Trophoblast cell (in vitro differentiated cells and primary cell): ENCODE measurements around the gene LAMP1.

Source experiments
- DNase-seq, 2 donors: peaks; one replicate each; pipeline ENCODE4 v3.0.0-alpha.2; 2016
- H2AFZ ChIP-seq: 2 replicates; pipeline ENCODE4 v1.6.1; 2013; ENCODE audit warnings: low read length, moderate library complexity, mild to moderate bottlenecking; ENCODE audit not compliant: insufficient read depth, poor library complexity
- H2AK5ac ChIP-seq: 2 replicates; pipeline ENCODE4 v1.6.1; 2013; ENCODE audit warnings: mild to moderate bottlenecking, low read length
- H2BK120ac ChIP-seq: 2 replicates; pipeline ENCODE4 v1.6.1; 2013; ENCODE audit warnings: low read length, mild to moderate bottlenecking, moderate library complexity; ENCODE audit not compliant: insufficient read depth, poor library complexity
- H2BK12ac ChIP-seq: 2 replicates; pipeline ENCODE4 v1.6.1; 2013; ENCODE audit warnings: mild to moderate bottlenecking, low read length, moderate library complexity
- H2BK5ac ChIP-seq: 2 replicates; pipeline ENCODE4 v1.6.1; 2013; ENCODE audit warnings: low read length, low read depth, moderate library complexity, mild to moderate bottlenecking; ENCODE audit not compliant: poor library complexity
- H3K14ac ChIP-seq: 2 replicates; pipeline ENCODE4 v1.6.1; 2013; ENCODE audit warnings: mild to moderate bottlenecking, low read length
- H3K18ac ChIP-seq: 2 replicates; pipeline ENCODE4 v1.6.1; 2013; ENCODE audit warnings: mild to moderate bottlenecking, low read length
- H3K23ac ChIP-seq: 2 replicates; pipeline ENCODE4 v1.6.1; 2013; ENCODE audit warnings: low read length
- H3K27ac ChIP-seq: 2 replicates; pipeline ENCODE4 v1.5.1; 2013; ENCODE audit warnings: low read depth, mild to moderate bottlenecking, inconsistent platforms, low read length, moderate library complexity
- H3K27me3 ChIP-seq: 2 replicates; pipeline ENCODE4 v1.6.1; 2013; ENCODE audit warnings: inconsistent platforms, mild to moderate bottlenecking, low read length, moderate library complexity; ENCODE audit not compliant: insufficient read depth
- H3K36me3 ChIP-seq, 2 experiments: 1 replicate in 1 of 2; 2 replicates in 1 of 2; pipeline ENCODE4 v1.6.1; 2013; ENCODE audit warnings: low read length in 2 of 2, mild to moderate bottlenecking in 2 of 2, moderate library complexity in 1 of 2; ENCODE audit not compliant: insufficient read depth in 2 of 2, control insufficient read depth in 1 of 2
- H3K4ac ChIP-seq: 2 replicates; pipeline ENCODE4 v1.6.1; 2013; ENCODE audit warnings: low read depth, mild to moderate bottlenecking, low read length, moderate library complexity
- H3K4me1 ChIP-seq, 2 experiments: 1 replicate in 1 of 2; 2 replicates in 1 of 2; pipeline ENCODE4 v1.6.1; 2013; ENCODE audit warnings: low read length in 2 of 2, mild to moderate bottlenecking in 2 of 2, moderate library complexity in 1 of 2; ENCODE audit not compliant: insufficient read depth in 2 of 2, control insufficient read depth in 1 of 2
- H3K4me2 ChIP-seq: 2 replicates; pipeline ENCODE4 v1.6.1; 2013; ENCODE audit warnings: inconsistent platforms, mild to moderate bottlenecking, low read length, moderate library complexity
- H3K4me3 ChIP-seq: 2 replicates; pipeline ENCODE4 v1.5.1; 2013; ENCODE audit warnings: mild to moderate bottlenecking, low read depth, low read length, inconsistent platforms
- H3K79me1 ChIP-seq: one replicate; pipeline ENCODE4 v1.6.1; 2013; ENCODE audit warnings: low read length
- H3K79me2 ChIP-seq: 2 replicates; pipeline ENCODE4 v1.6.1; 2013; ENCODE audit warnings: low read length, mild to moderate bottlenecking; ENCODE audit not compliant: control insufficient read depth, insufficient read depth, poor library complexity
- H3K9ac ChIP-seq: 2 replicates; pipeline ENCODE4 v1.6.1; 2013; ENCODE audit warnings: mild to moderate bottlenecking, low read length
- H3K9me3 ChIP-seq: 2 replicates; pipeline ENCODE4 v1.6.1; 2013; ENCODE audit warnings: low read depth, mild to moderate bottlenecking, control low read depth, inconsistent platforms, low read length; ENCODE audit not compliant: insufficient read depth
- H4K12ac ChIP-seq: 2 replicates; pipeline ENCODE4 v1.6.1; 2013; ENCODE audit warnings: low read depth, mild to moderate bottlenecking, low read length, moderate library complexity
- H4K8ac ChIP-seq: 2 replicates; pipeline ENCODE4 v1.6.1; 2013; ENCODE audit warnings: low read depth, mild to moderate bottlenecking, low read length, moderate library complexity
- H4K91ac ChIP-seq: one replicate; pipeline ENCODE4 v1.6.1; 2013; ENCODE audit warnings: low read depth, mild to moderate bottlenecking, low read length, moderate library complexity
- WGBS: extraction: QIAGEN DNeasy Blood & Tissue Kit; methylation state at CpG from one replicate; pipeline ENCODE4 v1.1.7; 2013; ENCODE audit warnings: missing lambda C conversion rate; ENCODE audit not compliant: insufficient read length, insufficient coverage; ENCODE audit errors: extremely low coverage; 5-methylcytosine and 5-hydroxymethylcytosine counted together

Gene LAMP1

DNA sequence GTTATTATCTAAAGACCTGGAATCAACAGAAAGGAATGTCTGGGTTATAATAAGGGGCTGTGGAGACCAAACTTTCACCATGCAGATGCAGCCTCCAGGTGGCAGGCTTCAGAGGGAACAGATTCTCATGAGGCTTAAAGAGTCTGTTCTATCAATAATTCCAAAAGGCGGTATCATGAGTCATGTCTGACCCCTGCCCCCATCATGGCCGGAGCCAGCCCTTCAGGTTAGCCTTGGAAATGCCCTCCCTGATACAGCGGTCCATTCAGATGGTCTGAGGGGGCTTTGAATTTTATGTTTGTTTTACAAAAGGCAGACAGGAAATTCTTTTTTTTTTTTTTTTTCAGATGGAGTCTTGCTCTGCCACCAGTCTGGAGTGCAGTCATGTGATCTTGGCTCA lies 21.7 kb upstream of the LAMP1 start:
- H2BK120ac ChIP-seq = no peak overlapping the region

DNA sequence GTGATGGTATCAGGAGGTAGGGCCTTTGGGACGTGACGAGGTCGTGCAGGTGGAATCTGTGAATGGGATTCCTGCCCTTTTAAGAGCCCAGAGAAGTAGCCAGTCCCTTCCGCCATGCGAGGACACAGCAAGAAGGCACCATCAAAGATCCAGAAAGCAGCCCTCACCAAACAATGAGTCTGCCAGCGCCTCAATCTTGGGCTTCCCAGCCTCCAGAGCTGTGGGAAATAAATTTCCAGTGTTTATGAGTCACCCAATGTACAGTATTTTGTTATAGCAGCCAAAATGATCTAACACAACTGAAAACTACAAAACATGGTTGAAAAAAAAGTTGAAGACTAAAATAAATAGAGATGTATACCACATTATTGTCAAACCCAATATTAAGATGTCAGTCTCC lies 16.9 kb upstream of the LAMP1 start:
- Histone ChIP-seq H4K8ac (no peak overlapping the region), H3K4ac (no peak overlapping the region), H4K12ac (no peak overlapping the region), H2AFZ (no peak overlapping the region), H2BK5ac (no peak overlapping the region), H4K91ac (no peak overlapping the region), H3K4me3 (no peak overlapping the region), H3K27ac (no peak overlapping the region), H3K4me2 (no peak overlapping the region), H3K79me2 (no peaks in the 10 kb centered on the region), H3K4me1 (peaks cover under 1 to 6% of the 10 kb centered on the region in 2 experiments), H3K14ac (no peak overlapping the region), H3K23ac (no peak overlapping the region), H3K9me3 (peaks cover 3% of the 10 kb centered on the region), H2BK120ac (no peak overlapping the region), H3K79me1 (no peaks in the 10 kb centered on the region), H3K9ac (no peak overlapping the region), H3K27me3 (peaks cover 3% of the 10 kb centered on the region), H3K36me3 (peaks cover 0 to 3% of the 10 kb centered on the region in 2 experiments), H2BK12ac (no peak overlapping the region), H3K18ac (no peak overlapping the region), H2AK5ac (no peak overlapping the region)
- no CpG with 5 or more reads among the region's 6 CpGs for WGBS
- DNase-seq = no peak

More for the DNA sequence above, 21.7 kb upstream of the LAMP1 start:
- Histone ChIP-seq H4K8ac (peak overlapping the region; percentile 56), H3K4me2 (no peak overlapping the region), H3K18ac (no peak overlapping the region), H2BK5ac (no peak overlapping the region), H3K23ac (no peak overlapping the region), H2AK5ac (no peak overlapping the region), H4K12ac (no peak overlapping the region), H3K4ac (no peak overlapping the region), H3K4me1 (peaks cover 10 to 24% of the 10 kb centered on the region in 2 experiments), H3K36me3 (peaks cover 0 to 3% of the 10 kb centered on the region in 2 experiments), H3K4me3 (no peak overlapping the region), H3K9ac (no peak overlapping the region), H4K91ac (no peak overlapping the region), H3K79me1 (peaks cover 8% of the 10 kb centered on the region), H3K79me2 (no peaks in the 10 kb centered on the region), H2BK12ac (no peak overlapping the region), H3K14ac (no peak overlapping the region), H3K27me3 (no peaks in the 10 kb centered on the region), H3K27ac (peak overlapping the region; percentile 86), H2AFZ (no peak overlapping the region), H3K9me3 (peaks cover 3% of the 10 kb centered on the region)
- WGBS = no CpG with 5 or more reads among the region's 3 CpGs
- peak in 1 of 2 donors; percentile 32 for DNase-seq

DNA sequence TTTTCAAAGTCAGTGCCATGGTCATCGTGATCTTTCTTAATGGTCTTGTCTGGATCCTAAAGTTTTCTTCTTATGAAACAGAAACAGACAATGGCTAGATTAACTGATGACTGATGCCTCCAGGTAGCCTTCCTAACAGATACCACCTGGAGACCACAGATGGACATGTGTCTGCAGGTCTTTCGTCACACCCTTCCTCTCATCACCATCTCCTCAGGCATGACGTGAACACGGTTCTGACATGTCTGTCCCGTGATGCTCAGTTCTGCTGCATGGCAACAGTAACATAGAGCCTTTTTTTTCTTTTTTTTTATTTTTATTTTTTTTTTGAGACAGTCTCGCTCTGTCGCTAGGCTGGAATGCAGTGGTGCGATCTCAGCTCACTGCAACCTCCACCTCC lies 13.1 kb upstream of the LAMP1 start:
- H2BK5ac ChIP-seq = no peak overlapping the region
- no peak overlapping the region for H3K18ac ChIP-seq
- H2BK120ac ChIP-seq = no peak overlapping the region
- H3K9me3 ChIP-seq = peaks cover 6% of the 10 kb centered on the region
- no peak overlapping the region for H4K12ac ChIP-seq
- no peaks in the 10 kb centered on the region for H3K4me1 ChIP-seq
- no peak overlapping the region for H3K14ac ChIP-seq
- H3K23ac ChIP-seq = no peak overlapping the region
- H4K8ac ChIP-seq = no peak overlapping the region
- no peaks in the 10 kb centered on the region for H3K79me2 ChIP-seq
- H3K79me1 ChIP-seq = no peaks in the 10 kb centered on the region
- H3K4me3 ChIP-seq = no peak overlapping the region
- WGBS = no CpG with 5 or more reads among the region's 8 CpGs
- H3K27me3 ChIP-seq = peaks cover 3% of the 10 kb centered on the region
- no peak overlapping the region for H2AK5ac ChIP-seq
- no peak overlapping the region for H3K4ac ChIP-seq
- H3K36me3 ChIP-seq = peaks cover 0 to 2% of the 10 kb centered on the region in 2 experiments
- no peak for DNase-seq
- H2AFZ ChIP-seq = no peak overlapping the region
- no peak overlapping the region for H3K27ac ChIP-seq
- no peak overlapping the region for H4K91ac ChIP-seq
- no peak overlapping the region for H2BK12ac ChIP-seq
- H3K9ac ChIP-seq = no peak overlapping the region
- H3K4me2 ChIP-seq = no peak overlapping the region

DNA sequence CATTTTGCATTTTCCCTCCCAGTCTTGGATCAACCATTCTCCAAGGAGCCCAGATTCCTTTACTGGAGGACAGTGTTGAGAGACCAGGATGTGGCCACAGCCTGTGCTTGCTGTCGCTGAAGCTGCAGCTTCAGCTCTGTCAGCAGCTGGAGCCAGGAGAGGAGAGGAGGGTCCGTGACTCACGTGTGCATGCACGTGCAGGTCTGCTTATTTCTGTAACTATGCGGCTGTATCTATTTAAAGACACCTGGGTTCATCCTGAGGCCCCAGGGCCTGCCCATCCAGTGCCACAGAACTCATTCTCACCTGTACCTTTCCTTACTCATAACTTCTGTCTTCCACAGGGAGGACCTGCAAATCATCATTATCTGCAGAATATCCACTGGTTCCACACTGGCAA lies 8.2 kb upstream of the LAMP1 start:
- WGBS = no CpG with 5 or more reads among the region's 5 CpGs
- Histone ChIP-seq H3K79me2 (no peaks in the 10 kb centered on the region), H3K23ac (no peak overlapping the region), H4K8ac (no peak overlapping the region), H3K9ac (no peak overlapping the region), H3K27ac (no peak overlapping the region), H3K14ac (no peak overlapping the region), H4K91ac (no peak overlapping the region), H3K18ac (no peak overlapping the region), H4K12ac (no peak overlapping the region), H2AFZ (no peak overlapping the region), H3K36me3 (no peaks in the 10 kb centered on the region), H3K4me2 (no peak overlapping the region), H2BK120ac (no peak overlapping the region), H3K4me3 (no peak overlapping the region), H3K27me3 (no peaks in the 10 kb centered on the region), H2BK12ac (no peak overlapping the region), H2AK5ac (no peak overlapping the region), H2BK5ac (no peak overlapping the region), H3K9me3 (peaks cover 4% of the 10 kb centered on the region), H3K4me1 (peaks cover 0 to 3% of the 10 kb centered on the region in 2 experiments), H3K79me1 (no peaks in the 10 kb centered on the region), H3K4ac (no peak overlapping the region)
- no peak for DNase-seq
